Measurements from ENCODE around the gene GRIA1. TPM values are rescaled to one million over a fixed set of nuclear protein-coding genes. Genes with fewer than 3 reads are reported as not detected.

Gene GRIA1
- total and polyA plus RNA-seq, 2 of the 13 experiments (the other 11 are each of a cell fraction or from before 2014, with no cell fraction given): not detected

GRCh38 chr5:153742060-153742459 lies 251.6 kb downstream of the GRIA1 start (continued):
- no peak for TF ChIP-seq FOXO1 (CRISPR knock-in tag; IDR thresholded peaks at IDR 0.05)
- TF ChIP-seq TFAP4 (IDR thresholded peaks at IDR 0.05; ENCODE audit: borderline replicate concordance, low read depth): no peak
- no peak for TF ChIP-seq SKI (IDR thresholded peaks at IDR 0.05; ENCODE audit: partially characterized antibody)
- no peak for TF ChIP-seq PLSCR1 (CRISPR knock-in tag; IDR thresholded peaks at IDR 0.05; ENCODE audit: borderline replicate concordance)
- TF ChIP-seq, protein P1, sequence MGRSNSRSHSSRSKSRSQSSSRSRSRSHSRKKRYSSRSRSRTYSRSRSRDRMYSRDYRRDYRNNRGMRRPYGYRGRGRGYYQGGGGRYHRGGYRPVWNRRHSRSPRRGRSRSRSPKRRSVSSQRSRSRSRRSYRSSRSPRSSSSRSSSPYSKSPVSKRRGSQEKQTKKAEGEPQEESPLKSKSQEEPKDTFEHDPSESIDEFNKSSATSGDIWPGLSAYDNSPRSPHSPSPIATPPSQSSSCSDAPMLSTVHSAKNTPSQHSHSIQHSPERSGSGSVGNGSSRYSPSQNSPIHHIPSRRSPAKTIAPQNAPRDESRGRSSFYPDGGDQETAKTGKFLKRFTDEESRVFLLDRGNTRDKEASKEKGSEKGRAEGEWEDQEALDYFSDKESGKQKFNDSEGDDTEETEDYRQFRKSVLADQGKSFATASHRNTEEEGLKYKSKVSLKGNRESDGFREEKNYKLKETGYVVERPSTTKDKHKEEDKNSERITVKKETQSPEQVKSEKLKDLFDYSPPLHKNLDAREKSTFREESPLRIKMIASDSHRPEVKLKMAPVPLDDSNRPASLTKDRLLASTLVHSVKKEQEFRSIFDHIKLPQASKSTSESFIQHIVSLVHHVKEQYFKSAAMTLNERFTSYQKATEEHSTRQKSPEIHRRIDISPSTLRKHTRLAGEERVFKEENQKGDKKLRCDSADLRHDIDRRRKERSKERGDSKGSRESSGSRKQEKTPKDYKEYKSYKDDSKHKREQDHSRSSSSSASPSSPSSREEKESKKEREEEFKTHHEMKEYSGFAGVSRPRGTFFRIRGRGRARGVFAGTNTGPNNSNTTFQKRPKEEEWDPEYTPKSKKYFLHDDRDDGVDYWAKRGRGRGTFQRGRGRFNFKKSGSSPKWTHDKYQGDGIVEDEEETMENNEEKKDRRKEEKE (IDR thresholded peaks at IDR 0.05): no peak
- no peak for TF ChIP-seq ZNF101 (CRISPR knock-in tag; IDR thresholded peaks at IDR 0.05; ENCODE audit: borderline replicate concordance, low read depth)
- TF ChIP-seq ZNF737 (CRISPR knock-in tag; IDR thresholded peaks at IDR 0.05; ENCODE audit: borderline replicate concordance): no peak
- no peak for TF ChIP-seq ETS1 (CRISPR knock-in tag; IDR thresholded peaks at IDR 0.05)
- no peak for TF ChIP-seq RERE (CRISPR knock-in tag; IDR thresholded peaks at IDR 0.05; ENCODE audit: low read depth)
- no peak for TF ChIP-seq JUN (CRISPR knock-in tag; IDR thresholded peaks at IDR 0.05)
